GM12878 (cell line): Measurements from ENCODE around the gene TIMM50. TPM values are rescaled to one million over a fixed set of nuclear protein-coding genes. Genes with fewer than 3 reads are reported as not detected.

Experiments
- ATAC-seq: fragments of 200-7000 bp; cut with Tn5 transposase; 3 replicates; pipeline ENCODE4 v1.9.1; 2020; ENCODE audit warnings: mild to moderate bottlenecking, moderate library complexity
- BruUV-seq: library from RNA; stranded (reverse); fragments of 400-500 nt; replicated peaks from 2 replicates; lab custom pipeline; 2021; lab: Mats Ljungman, UMichigan
- CTCF ChIA-PET: fragments of 300-600 bp; sonication (Branson Sonifier 250); formaldehyde crosslinking; extraction: SDS; loops from one replicate; lab custom pipeline; 2021; ENCODE audit warnings: inconsistent platforms; lab: Yijun Ruan, JAX
- POLR2A ChIA-PET: fragments of 350-600 bp; formaldehyde crosslinking; extraction: SDS; loops from one replicate; lab custom pipeline; 2021; ENCODE audit warnings: inconsistent platforms; lab: Charles Lee
- RAD21 ChIA-PET: fragments of 300-600 bp; sonication (Branson Sonifier 250); formaldehyde crosslinking; loops from one replicate; lab custom pipeline; 2023; ENCODE audit warnings: antibody characterized with exemption; ENCODE audit not compliant: unreplicated experiment; lab: Charles Lee
- SMC1A ChIA-PET: fragments of 300-600 bp; sonication (Branson Sonifier 250); formaldehyde crosslinking; loops from one replicate; lab custom pipeline; 2023; ENCODE audit not compliant: unreplicated experiment, uncharacterized antibody; lab: Charles Lee
- DNase-seq: peaks from one replicate; pipeline ENCODE4 v3.0.0-alpha.2; 2011; ENCODE audit warnings: low read depth, low spot score
- FAIRE-seq: peaks from 3 replicates; lab custom pipeline; 2011; peaks lifted over from hg19 to GRCh38; lab: Jason Lieb, UNC
- H2AFZ ChIP-seq: 2 replicates; pipeline ENCODE4 v1.6.0; 2011; ENCODE audit warnings: low read depth, low read length, control low read depth; ENCODE audit not compliant: control insufficient read depth
- H3K27ac ChIP-seq: 2 replicates; pipeline ENCODE4 v1.5.1; 2011; ENCODE audit warnings: control low read depth; ENCODE audit not compliant: control insufficient read depth, insufficient read depth
- H3K27me3 ChIP-seq, 2 experiments: replicated peaks in 1 of 2; 2 replicates each; pipeline versions ENCODE4 v1.6.0 to v1.6.1; 2011; ENCODE audit warnings: low read length in 1 of 2; ENCODE audit not compliant: control insufficient read depth in 2 of 2, insufficient read depth in 2 of 2
- H3K36me3 ChIP-seq, 2 experiments: 2 replicates each; pipeline ENCODE4 v1.5.1; 2011; ENCODE audit warnings: low read length in 1 of 2; ENCODE audit not compliant: control insufficient read depth in 2 of 2, insufficient read depth in 2 of 2
- H3K4me1 ChIP-seq: 2 replicates; pipeline ENCODE4 v1.6.1; 2011; ENCODE audit warnings: mild to moderate bottlenecking, low read length, moderate library complexity, mixed read lengths; ENCODE audit not compliant: control insufficient read depth, insufficient read depth
- H3K4me2 ChIP-seq: 2 replicates; pipeline ENCODE4 v1.6.0; 2011; ENCODE audit warnings: control low read depth; ENCODE audit not compliant: control insufficient read depth, insufficient read depth
- H3K4me3 ChIP-seq: fragments of 200-600 bp; sonication (generic); 2 replicates; pipeline ENCODE4 v1.5.1; 2016
- H3K79me2 ChIP-seq: 2 replicates; pipeline ENCODE4 v1.6.0; 2011; ENCODE audit warnings: low read length; ENCODE audit not compliant: control insufficient read depth, insufficient read depth
- H3K9ac ChIP-seq: 2 replicates; pipeline ENCODE4 v1.8.0; 2011; ENCODE audit warnings: low read length, control low read depth, mixed read lengths; ENCODE audit not compliant: control insufficient read depth, insufficient read depth
- H3K9me3 ChIP-seq: replicated peaks from 3 replicates; pipeline ENCODE4 v1.5.1; 2011; ENCODE audit warnings: mild to moderate bottlenecking, low read length; ENCODE audit not compliant: control insufficient read depth, insufficient read depth
- H4K20me1 ChIP-seq: 2 replicates; pipeline ENCODE4 v1.6.0; 2011; ENCODE audit not compliant: control insufficient read depth, insufficient read depth
- CREB1 ChIP-seq: IDR thresholded peaks from 2 replicates; pipeline ENCODE4 v1.6.1; 2012; ENCODE audit warnings: low read depth, mild to moderate bottlenecking, inconsistent platforms
- CUX1 ChIP-seq: IDR thresholded peaks from 2 replicates; pipeline ENCODE4 v1.6.1; 2012; ENCODE audit warnings: improper control_type of control experiment, low read depth, low read length; ENCODE audit not compliant: insufficient replicate concordance
- EED ChIP-seq: sonication (generic); IDR thresholded peaks from 2 replicates; pipeline ENCODE4 v1.6.1; 2016; ENCODE audit warnings: antibody characterized with exemption, low read depth
- GATAD2B ChIP-seq: fragments of 450-650 bp; conservative IDR thresholded peaks from 2 replicates; pipeline ENCODE4 v1.6.1; 2017; ENCODE audit warnings: low read depth, mild to moderate bottlenecking, moderate library complexity
- HCFC1 ChIP-seq: fragments of 150-350 bp; IDR thresholded peaks from 2 replicates; pipeline ENCODE4 v1.6.1; 2014; ENCODE audit warnings: low read length
- HDAC6 ChIP-seq: fragments of 200-600 bp; sonication (generic); IDR thresholded peaks from one replicate; pipeline ENCODE4 v1.8.0; 2017; ENCODE audit warnings: antibody characterized with exemption; ENCODE audit not compliant: unreplicated experiment
- HSF1 ChIP-seq: fragments of 150-350 bp; IDR thresholded peaks from 2 replicates; pipeline ENCODE4 v1.6.1; 2014; ENCODE audit warnings: mild to moderate bottlenecking, low read depth, low read length
- IKZF1 ChIP-seq: fragments of 450-650 bp; conservative IDR thresholded peaks from 2 replicates; pipeline ENCODE4 v1.6.1; 2017; ENCODE audit warnings: antibody characterized with exemption, mild to moderate bottlenecking
- KDM1A ChIP-seq: fragments of 200-600 bp; sonication (generic); IDR thresholded peaks from 2 replicates; pipeline ENCODE4 v1.6.1; 2016; ENCODE audit warnings: borderline replicate concordance
- MTA3 ChIP-seq: IDR thresholded peaks from 2 replicates; pipeline ENCODE4 v1.6.1; 2012; ENCODE audit warnings: low read length, inconsistent platforms, borderline replicate concordance
- POU2F2 ChIP-seq: IDR thresholded peaks from 3 replicates; pipeline ENCODE4 v1.6.1; 2011; ENCODE audit warnings: low read depth, mild to moderate bottlenecking, low read length, borderline replicate concordance
- RUNX3 ChIP-seq: IDR thresholded peaks from 2 replicates; pipeline ENCODE4 v1.6.1; 2012; ENCODE audit warnings: low read length, inconsistent platforms
- SP1 ChIP-seq: IDR thresholded peaks from one replicate; pipeline ENCODE4 v1.6.1; 2011; ENCODE audit warnings: low read depth, low read length
- SUPT20H ChIP-seq: IDR thresholded peaks from 2 replicates; pipeline ENCODE4 v1.6.1; 2011; ENCODE audit warnings: low read depth, mild to moderate bottlenecking, low read length, moderate library complexity, borderline replicate concordance; ENCODE audit not compliant: control insufficient read depth
- USF2 ChIP-seq: IDR thresholded peaks from 2 replicates; pipeline ENCODE4 v1.6.1; 2011; ENCODE audit warnings: low read depth, low read length, improper control_type of control experiment, borderline replicate concordance
- YBX1 ChIP-seq: fragments of 450-650 bp; IDR thresholded peaks from 2 replicates; pipeline ENCODE4 v1.6.1; 2016; ENCODE audit warnings: antibody characterized with exemption
- WGBS: methylation state at CpG from one replicate; pipeline ENCODE4 v1.1.6; 2016; ENCODE audit warnings: low lambda C conversion rate; ENCODE audit not compliant: insufficient replicate concordance, insufficient coverage; ENCODE audit errors: missing lambda C conversion rate; 5-methylcytosine and 5-hydroxymethylcytosine counted together
- in situ Hi-C: fragments of 300-500 bp; cut with MboI; formaldehyde crosslinking; loops from 9 replicates; pipeline ENCODE4 v1.14.3; 2018; ENCODE audit warnings: mixed read lengths
- intact Hi-C: fragments of 100-400 bp; cut with micrococcal nuclease; formaldehyde crosslinking; loops from one replicate; pipeline ENCODE4 v1.14.2; 2022; ENCODE audit not compliant: unreplicated experiment
- polyA plus RNA-seq, 11 experiments: library from polyadenylated mRNA; depleted of rRNA in 4 of 11; unstranded in 6 of 11; stranded (reverse) in 5 of 11; fragments of >200 nt; fragmentation: Nextera tagmentation in 4 of 11; fragmentation: Illumina TruSeq in 1 of 11; extraction: Ambion mirVana in 4 of 11; extraction: Trizol in 1 of 11; gene quantifications; 1 replicate in 1 of 11; 2 replicates in 10 of 11; pipeline versions ENCODE4 v1.2.1 to v1.2.3, GENCODE V29; 2011 to 2016; ENCODE audit warnings: inconsistent platforms in 2 of 11, missing spikeins in 2 of 11, low read depth in 1 of 11
- total RNA-seq, 4 experiments: library from RNA; depleted of rRNA in 3 of 4; stranded (reverse); fragments of >200 nt in 3 of 4; fragmentation: Illumina TruSeq in 1 of 4; extraction: Trizol in 1 of 4; gene quantifications; 2 replicates each; pipeline versions ENCODE4 v1.2.1 to v1.2.3, GENCODE V29; 2013 to 2021

TIMM50 gene
- total and polyA plus RNA-seq, 10 of the 15 experiments (the other 5 are each of a cell fraction or from before 2014, with no cell fraction given) = 15.6 to 146 (median 101) TPM

DNA sequence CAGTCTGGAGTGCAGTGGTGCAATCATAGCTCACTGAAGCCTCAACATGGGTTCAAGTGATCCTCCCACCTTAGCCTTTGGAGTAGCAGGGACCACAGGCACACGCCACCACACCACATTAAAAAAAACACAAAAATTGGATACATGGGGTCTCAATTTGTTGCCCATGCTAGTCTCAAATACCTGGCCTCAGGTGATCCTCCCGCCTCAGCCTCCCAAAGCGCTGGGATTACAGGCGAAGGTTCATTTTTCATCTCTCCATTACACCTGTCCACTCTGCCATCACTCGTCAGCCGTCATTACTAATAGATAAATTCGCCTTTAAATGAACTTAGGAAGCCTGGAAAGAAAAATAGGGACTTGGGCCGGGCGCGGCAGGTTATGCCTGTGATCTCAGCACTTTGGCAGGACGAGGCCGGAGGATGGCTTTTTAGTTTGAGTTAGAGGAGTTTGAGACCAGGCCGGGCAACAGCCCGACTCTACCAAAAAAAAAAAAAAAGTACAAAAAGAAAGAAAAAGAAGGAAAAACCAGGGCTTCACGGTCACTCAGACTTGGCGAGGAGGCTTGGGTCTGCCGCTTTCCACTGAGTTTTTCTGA is 35.9 kb upstream of the TIMM50 start:
- DNase-seq (no peak), ATAC-seq (no peak), FAIRE-seq (no peak)
- RAD21 ChIA-PET = interaction anchor here (0.8 to 1.7 kb wide), 2 partner anchors 9 to 33 kb away, joined by 3 to 9 read pairs; partner anchors contain the start of gene RPS16
- Histone ChIP-seq H3K36me3 (no peaks in the 10 kb centered on the region), H3K79me2 (peaks cover 54% of the 10 kb centered on the region), H3K9ac (peak overlapping the region; percentile 96), H3K4me3 (peak overlapping the region; percentile 87), H3K9me3 (no peaks in the 10 kb centered on the region), H3K27ac (peak overlapping the region; percentile 95), H3K4me2 (peak overlapping the region; percentile 70), H3K27me3 (no peaks in the 10 kb centered on the region), H4K20me1 (no peaks in the 10 kb centered on the region), H3K4me1 (peaks cover 24% of the 10 kb centered on the region)
- in situ Hi-C loops = loop anchor here (5.0 kb wide), 1 partner anchor 88 kb away; the partner anchor contains the start of gene EID2B
- POLR2A ChIA-PET = interaction anchor here (0.5 to 3.9 kb wide), 12 partner anchors 9 to 826 kb away, joined by 3 to 40 read pairs (median 4); partner anchors contain the start of genes RPS16 and TIMM50
- CTCF ChIA-PET = interaction anchor here (1.0 to 1.7 kb wide), 4 partner anchors 9 to 89 kb away, joined by 3 to 8 read pairs (median 5); partner anchors contain the start of gene RPS16
- SMC1A ChIA-PET = interaction anchor here (0.6 to 0.7 kb wide), 2 partner anchors 33 to 89 kb away, joined by 3 read pairs; no protein-coding TSS in a partner anchor
- 1% methylated on average over 15 of the region's 17 CpGs for WGBS
- TF ChIP-seq KDM1A (no peak), USF2 (no peak), EED (no peak), RUNX3 (no peak), HCFC1 (no peak), GATAD2B (no peak), HSF1 (no peak), CREB1 (no peak), YBX1 (no peak), SUPT20H (no peak), CUX1 (no peak), MTA3 (no peak), HDAC6 (no peak), IKZF1 (no peak), POU2F2 (no peak), SP1 (no peak)
- TF ChIP-seq, all 136 proteins: peak for 0
- BruUV-seq = TSS peak; percentile 99
- intact Hi-C loops = loop anchor here (2.0 to 5.0 kb wide), 3 partner anchors 53 to 228 kb away; partner anchors contain the start of genes DLL3, MED29 and PAF1
- peak overlapping the region; percentile 71 for H2AFZ ChIP-seq
